GM12892 (cell line): ENCODE data around the gene BCKDK.
"Not testable (repeated sequence)": the region's sequence is repeated elsewhere in the genome, so short reads cannot be mapped to it uniquely, and the experiment has no call there.

ENCODE experiments used
- DNase-seq: peaks from one replicate; pipeline ENCODE4 v3.0.0; 2011; ENCODE audit not compliant: insufficient read length
- FAIRE-seq: peaks from 2 replicates; lab custom pipeline; 2011; peaks lifted over from hg19 to GRCh38; lab: Jason Lieb, UNC
- POLR2A ChIP-seq: IDR thresholded peaks from 2 replicates; pipeline ENCODE4 v1.6.1; 2011; ENCODE audit warnings: low read depth, low read length, control low read depth
- POLR2AphosphoS5 ChIP-seq: IDR thresholded peaks from 2 replicates; pipeline ENCODE4 v1.6.1; 2011; ENCODE audit warnings: low read depth, low read length, control low read depth
- TAF1 ChIP-seq: IDR thresholded peaks from 2 replicates; pipeline ENCODE4 v1.6.1; 2011; ENCODE audit warnings: low read depth, mild to moderate bottlenecking, control low read depth, low read length, borderline replicate concordance

The BCKDK gene

DNA sequence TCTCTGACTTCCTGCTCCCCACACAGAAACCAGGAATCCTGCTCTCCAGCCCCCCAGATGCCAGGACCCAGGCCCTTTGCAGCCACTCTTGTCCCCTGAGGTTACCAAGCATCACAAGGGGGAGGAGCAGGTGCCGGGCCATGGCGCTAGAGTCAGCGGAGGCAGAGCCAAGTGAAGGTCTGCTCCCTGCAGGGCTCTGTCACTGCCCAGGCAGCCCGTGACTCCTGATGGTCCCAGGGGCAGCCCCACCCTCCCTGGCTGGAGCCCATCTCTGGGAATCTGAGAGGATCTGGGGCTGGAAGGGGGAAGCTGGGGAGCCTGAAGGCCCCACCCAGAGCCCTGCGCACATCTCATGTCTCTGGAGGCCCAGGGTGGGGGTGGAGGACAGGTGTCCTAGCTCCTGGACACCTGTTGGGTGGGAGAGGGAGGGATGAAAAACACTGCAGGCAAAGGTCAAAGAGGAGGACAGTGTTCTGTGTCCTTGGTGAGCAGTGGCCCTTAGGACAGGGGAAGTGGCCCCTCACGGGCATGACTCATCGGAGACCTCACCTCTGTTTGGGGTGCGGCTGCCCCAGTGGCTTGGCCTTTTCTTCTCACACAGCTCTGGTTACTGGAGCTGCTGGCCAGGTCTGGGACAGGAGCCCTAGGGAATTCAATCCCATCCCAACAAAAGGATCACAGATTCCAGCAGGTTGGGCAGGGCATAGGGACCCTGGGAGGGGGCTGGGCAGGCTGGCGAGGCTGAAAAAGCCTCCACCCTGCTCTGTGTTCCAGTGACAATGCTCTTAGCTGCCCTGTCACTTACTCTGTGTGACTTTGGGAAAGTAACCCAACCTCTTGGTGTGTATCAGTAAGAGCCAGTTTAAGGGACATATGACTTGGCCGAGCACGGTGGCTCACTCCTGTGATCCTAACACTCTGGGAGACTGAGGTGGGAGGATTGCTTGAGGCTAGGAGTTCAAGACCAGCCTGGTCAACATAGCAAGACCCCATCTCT lies 42.0 kb downstream of the BCKDK start, which contains the start of gene PRSS36:
Gene PRSS36, minus strand, starts transcription at position 173 of the 997 bp plus-strand sequence. Its CDS starts 31 bp downstream, at position 142.
- TF ChIP-seq TAF1 (no peak), POLR2AphosphoS5 (no peak), POLR2A (no peak)
- no peak for DNase-seq
- no peak for FAIRE-seq

GRCh38 chr16:31150976-31151375 lies 42.8 kb downstream of the BCKDK start:
- FAIRE-seq, DNase-seq: not testable (repeated sequence)

DNA sequence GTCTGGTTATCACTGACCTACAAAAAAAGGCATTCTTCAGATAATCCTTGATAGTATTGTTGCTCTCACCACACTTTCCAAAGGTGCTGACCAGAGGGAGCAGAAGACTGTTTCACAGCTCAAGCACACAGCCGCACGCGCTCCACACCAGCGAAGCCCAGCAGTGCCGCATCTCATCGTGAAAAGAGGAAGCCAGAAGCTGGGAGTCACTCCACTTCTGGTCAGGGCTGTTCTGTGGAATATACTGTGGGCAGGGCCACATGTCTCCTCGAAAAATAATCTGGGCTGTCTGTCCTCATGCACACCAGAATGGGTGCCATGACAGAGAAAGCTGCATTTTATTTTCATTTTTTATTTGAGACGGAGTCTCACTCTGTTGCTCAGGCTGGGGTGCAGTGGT lies 49.0 kb downstream of the BCKDK start:
- TF ChIP-seq TAF1 (no peak), POLR2A (no peak), POLR2AphosphoS5 (no peak)
- FAIRE-seq (no peak), DNase-seq (no peak)
